ENCODE data around the gene GMPR. TPM values are rescaled to one million over a fixed set of nuclear protein-coding genes. Genes with fewer than 3 reads are reported as not detected.

GMPR gene
- total RNA-seq, 1 donor from 2014 or later: 126 TPM

DNA sequence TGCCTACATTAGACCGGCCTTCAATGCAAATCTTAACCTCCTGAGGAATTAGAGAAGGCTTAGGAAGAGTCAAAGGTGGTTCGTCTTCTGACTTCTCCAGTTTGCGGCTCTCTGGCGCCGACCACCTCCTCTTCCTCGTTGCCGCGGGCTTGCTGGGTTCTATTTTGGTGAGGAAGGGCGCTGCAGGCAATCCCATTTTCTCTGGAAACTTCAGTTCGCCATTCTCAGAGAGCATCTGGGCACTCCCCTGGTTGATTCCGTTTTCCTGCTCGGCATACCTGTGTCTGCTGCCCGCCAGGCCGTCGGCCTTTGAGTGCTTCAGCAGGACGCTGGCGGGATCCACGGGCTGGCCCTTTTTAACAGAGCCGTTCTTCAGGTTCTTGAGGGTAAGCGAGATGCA lies 67.9 kb downstream of the GMPR start:
- TF ChIP-seq, protein P1, sequence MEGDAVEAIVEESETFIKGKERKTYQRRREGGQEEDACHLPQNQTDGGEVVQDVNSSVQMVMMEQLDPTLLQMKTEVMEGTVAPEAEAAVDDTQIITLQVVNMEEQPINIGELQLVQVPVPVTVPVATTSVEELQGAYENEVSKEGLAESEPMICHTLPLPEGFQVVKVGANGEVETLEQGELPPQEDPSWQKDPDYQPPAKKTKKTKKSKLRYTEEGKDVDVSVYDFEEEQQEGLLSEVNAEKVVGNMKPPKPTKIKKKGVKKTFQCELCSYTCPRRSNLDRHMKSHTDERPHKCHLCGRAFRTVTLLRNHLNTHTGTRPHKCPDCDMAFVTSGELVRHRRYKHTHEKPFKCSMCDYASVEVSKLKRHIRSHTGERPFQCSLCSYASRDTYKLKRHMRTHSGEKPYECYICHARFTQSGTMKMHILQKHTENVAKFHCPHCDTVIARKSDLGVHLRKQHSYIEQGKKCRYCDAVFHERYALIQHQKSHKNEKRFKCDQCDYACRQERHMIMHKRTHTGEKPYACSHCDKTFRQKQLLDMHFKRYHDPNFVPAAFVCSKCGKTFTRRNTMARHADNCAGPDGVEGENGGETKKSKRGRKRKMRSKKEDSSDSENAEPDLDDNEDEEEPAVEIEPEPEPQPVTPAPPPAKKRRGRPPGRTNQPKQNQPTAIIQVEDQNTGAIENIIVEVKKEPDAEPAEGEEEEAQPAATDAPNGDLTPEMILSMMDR (IDR thresholded peaks at IDR 0.05; ENCODE audit: borderline replicate concordance): no peak
- DNase-seq: no peak
- Histone ChIP-seq H3K36me3 (peaks cover 4% of the 10 kb centered on the region), H3K4me3 (no peak overlapping the region), H3K4me1 (peaks cover 10% of the 10 kb centered on the region), H3K27ac (replicated peaks) (no peak overlapping the region), H3K9me3 (replicated peaks) (no peaks in the 10 kb centered on the region), H3K27me3 (ENCODE audit: low read depth) (no peaks in the 10 kb centered on the region)
- intact Hi-C loops (cut with micrococcal nuclease): no loop called here

DNA sequence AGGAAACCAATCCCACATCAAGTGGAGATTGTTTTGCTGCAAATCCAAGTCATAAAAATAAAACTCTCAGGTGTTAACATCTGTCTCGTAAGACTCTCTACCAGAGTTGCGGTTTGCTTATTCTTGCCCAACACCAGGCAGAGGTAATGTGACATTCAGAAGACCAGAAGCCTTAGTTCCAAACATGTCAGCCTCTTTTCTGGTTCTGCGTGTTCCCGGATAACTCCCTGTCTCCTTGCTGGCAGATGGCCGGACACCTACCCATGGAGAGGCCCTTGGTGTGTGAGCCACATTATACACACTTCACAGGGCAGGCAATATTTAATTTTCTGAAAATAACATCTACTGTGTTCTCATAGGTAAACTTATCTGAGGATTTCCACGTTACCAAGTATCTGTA lies 73.4 kb downstream of the GMPR start:
- no peak overlapping the region for H3K27ac ChIP-seq (replicated peaks)
- intact Hi-C loops (cut with micrococcal nuclease): no loop called here

DNA sequence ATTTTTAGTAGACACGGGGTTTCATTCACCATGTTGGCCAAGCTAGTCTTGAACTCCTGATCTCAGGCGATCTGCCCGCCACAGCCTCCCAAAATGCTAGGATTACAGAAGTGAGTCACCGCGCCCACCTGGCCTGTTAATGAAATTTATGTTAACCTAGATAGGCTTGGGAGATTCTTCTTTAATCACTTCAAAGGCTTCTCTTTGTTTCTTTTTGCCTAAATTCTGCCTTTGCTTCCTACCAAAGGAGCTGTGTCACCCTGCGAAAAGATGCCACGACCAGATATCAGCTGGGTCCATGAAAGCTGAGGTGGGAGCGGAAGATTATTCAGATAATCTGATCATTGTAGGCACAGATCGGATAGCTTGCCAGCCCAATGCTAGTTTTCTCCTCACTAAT lies 75.3 kb downstream of the GMPR start:
- no peak for DNase-seq
- no peak overlapping the region for H3K27ac ChIP-seq (replicated peaks)
- H3K4me1 ChIP-seq: peaks cover 18% of the 10 kb centered on the region
- H3K4me3 ChIP-seq: no peak overlapping the region
- no peaks in the 10 kb centered on the region for H3K36me3 ChIP-seq
- intact Hi-C loops (cut with micrococcal nuclease): no loop called here
- TF ChIP-seq, protein P1 (IDR thresholded peaks at IDR 0.05; ENCODE audit: borderline replicate concordance): no peak
- H3K9me3 ChIP-seq (replicated peaks): no peaks in the 10 kb centered on the region
- no peaks in the 10 kb centered on the region for H3K27me3 ChIP-seq (ENCODE audit: low read depth)

More for the DNA sequence above, 73.4 kb downstream of the GMPR start:
- no peaks in the 10 kb centered on the region for H3K9me3 ChIP-seq (replicated peaks)
- H3K4me3 ChIP-seq: no peak overlapping the region
- TF ChIP-seq, protein P1 (IDR thresholded peaks at IDR 0.05; ENCODE audit: borderline replicate concordance): no peak
- no peak for DNase-seq
- H3K27me3 ChIP-seq (ENCODE audit: low read depth): no peaks in the 10 kb centered on the region
- H3K4me1 ChIP-seq: peaks cover 5% of the 10 kb centered on the region
- no peaks in the 10 kb centered on the region for H3K36me3 ChIP-seq

DNA sequence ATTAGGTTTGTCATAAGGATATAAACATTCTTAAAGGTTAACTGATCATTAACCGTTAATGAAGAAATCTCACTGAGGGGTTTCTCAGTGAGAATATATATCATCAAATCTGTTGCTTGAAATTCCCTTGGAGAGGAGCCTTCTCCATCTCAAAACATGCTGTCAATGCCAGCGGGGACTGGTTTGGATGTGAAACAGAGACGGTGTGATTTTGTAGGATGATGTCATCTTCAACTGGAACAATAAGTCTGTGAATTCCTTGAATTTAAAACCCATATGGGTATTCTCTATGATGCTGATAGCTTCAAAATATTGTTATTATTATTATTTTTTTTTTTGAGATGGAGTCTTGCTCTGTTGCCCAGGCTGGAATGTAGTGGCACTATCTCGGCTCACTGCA lies 75.9 kb downstream of the GMPR start:
- DNase-seq: no peak
- H3K9me3 ChIP-seq (replicated peaks): no peaks in the 10 kb centered on the region
- no peaks in the 10 kb centered on the region for H3K36me3 ChIP-seq
- H3K4me1 ChIP-seq: peaks cover 23% of the 10 kb centered on the region
- TF ChIP-seq, protein P1 (IDR thresholded peaks at IDR 0.05; ENCODE audit: borderline replicate concordance): no peak
- H3K4me3 ChIP-seq: no peak overlapping the region
- H3K27ac ChIP-seq (replicated peaks): no peak overlapping the region
- intact Hi-C loops (cut with micrococcal nuclease): no loop called here
- H3K27me3 ChIP-seq (ENCODE audit: low read depth): no peaks in the 10 kb centered on the region

GRCh38 chr6:16316741-16317251 lies 78.4 kb downstream of the GMPR start:
- TF ChIP-seq, protein P1 (IDR thresholded peaks at IDR 0.05; ENCODE audit: borderline replicate concordance): peak; percentile 87
- no peak for DNase-seq
- no peaks in the 10 kb centered on the region for H3K9me3 ChIP-seq (replicated peaks)
- intact Hi-C loops (cut with micrococcal nuclease): no loop called here
- no peak overlapping the region for H3K27ac ChIP-seq (replicated peaks)
- H3K27me3 ChIP-seq (ENCODE audit: low read depth): no peaks in the 10 kb centered on the region
- no peaks in the 10 kb centered on the region for H3K36me3 ChIP-seq
- H3K4me3 ChIP-seq: no peak overlapping the region
- peaks cover 48% of the 10 kb centered on the region for H3K4me1 ChIP-seq

Data from left ventricle myocardium inferior (tissue), 1 donor.